Measurements from ENCODE around the gene HOXD3. TPM values are rescaled to one million over a fixed set of nuclear protein-coding genes. Genes with fewer than 3 reads are reported as not detected.

HOXD3 gene
- total and polyA plus RNA-seq, 9 of the 15 experiments (the other 6 are each of a cell fraction or from before 2014, with no cell fraction given) = not detected

DNA sequence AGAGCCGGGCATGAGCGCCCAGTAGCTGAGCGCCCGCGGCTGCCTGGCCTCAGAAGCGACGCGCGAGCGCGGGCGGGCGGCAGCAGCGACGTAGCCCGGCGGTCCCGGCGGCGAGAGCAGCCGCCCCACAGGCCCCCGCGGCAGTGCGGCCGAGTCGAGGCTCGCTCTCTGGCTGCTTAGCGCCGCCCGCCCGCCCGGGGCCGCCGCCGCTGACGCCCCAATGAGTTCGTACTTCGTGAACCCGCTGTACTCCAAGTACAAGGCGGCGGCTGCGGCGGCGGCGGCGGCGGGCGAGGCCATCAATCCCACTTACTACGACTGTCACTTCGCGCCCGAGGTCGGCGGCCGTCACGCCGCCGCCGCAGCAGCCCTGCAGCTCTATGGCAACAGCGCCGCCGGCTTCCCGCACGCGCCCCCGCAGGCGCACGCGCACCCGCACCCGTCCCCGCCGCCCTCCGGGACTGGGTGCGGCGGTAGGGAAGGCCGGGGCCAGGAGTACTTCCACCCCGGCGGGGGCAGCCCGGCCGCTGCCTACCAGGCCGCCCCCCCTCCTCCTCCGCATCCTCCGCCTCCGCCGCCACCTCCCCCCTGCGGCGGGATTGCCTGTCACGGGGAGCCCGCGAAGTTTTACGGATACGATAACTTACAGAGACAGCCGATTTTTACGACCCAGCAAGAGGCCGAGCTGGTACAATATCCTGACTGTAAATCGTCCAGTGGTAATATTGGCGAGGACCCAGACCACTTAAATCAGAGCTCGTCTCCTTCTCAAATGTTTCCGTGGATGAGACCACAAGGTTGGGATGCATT is 26.8 kb upstream of the HOXD3 start (continued):
- TF ChIP-seq, protein P1, sequence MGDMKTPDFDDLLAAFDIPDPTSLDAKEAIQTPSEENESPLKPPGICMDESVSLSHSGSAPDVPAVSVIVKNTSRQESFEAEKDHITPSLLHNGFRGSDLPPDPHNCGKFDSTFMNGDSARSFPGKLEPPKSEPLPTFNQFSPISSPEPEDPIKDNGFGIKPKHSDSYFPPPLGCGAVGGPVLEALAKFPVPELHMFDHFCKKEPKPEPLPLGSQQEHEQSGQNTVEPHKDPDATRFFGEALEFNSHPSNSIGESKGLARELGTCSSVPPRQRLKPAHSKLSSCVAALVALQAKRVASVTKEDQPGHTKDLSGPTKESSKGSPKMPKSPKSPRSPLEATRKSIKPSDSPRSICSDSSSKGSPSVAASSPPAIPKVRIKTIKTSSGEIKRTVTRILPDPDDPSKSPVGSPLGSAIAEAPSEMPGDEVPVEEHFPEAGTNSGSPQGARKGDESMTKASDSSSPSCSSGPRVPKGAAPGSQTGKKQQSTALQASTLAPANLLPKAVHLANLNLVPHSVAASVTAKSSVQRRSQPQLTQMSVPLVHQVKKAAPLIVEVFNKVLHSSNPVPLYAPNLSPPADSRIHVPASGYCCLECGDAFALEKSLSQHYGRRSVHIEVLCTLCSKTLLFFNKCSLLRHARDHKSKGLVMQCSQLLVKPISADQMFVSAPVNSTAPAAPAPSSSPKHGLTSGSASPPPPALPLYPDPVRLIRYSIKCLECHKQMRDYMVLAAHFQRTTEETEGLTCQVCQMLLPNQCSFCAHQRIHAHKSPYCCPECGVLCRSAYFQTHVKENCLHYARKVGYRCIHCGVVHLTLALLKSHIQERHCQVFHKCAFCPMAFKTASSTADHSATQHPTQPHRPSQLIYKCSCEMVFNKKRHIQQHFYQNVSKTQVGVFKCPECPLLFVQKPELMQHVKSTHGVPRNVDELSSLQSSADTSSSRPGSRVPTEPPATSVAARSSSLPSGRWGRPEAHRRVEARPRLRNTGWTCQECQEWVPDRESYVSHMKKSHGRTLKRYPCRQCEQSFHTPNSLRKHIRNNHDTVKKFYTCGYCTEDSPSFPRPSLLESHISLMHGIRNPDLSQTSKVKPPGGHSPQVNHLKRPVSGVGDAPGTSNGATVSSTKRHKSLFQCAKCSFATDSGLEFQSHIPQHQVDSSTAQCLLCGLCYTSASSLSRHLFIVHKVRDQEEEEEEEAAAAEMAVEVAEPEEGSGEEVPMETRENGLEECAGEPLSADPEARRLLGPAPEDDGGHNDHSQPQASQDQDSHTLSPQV (IDR thresholded peaks at IDR 0.05) = no peak
- no peak for TF ChIP-seq ZNF583 (CRISPR knock-in tag; IDR thresholded peaks at IDR 0.05)
- no peak for TF ChIP-seq SMAD2 (IDR thresholded peaks at IDR 0.05; ENCODE audit: low read depth, low read length)
- TF ChIP-seq ZSCAN29 (IDR thresholded peaks at IDR 0.05) = no peak
- no peak for TF ChIP-seq PCBP2 (IDR thresholded peaks at IDR 0.05; ENCODE audit: low read depth, low read length, poor library complexity, severe bottlenecking)
- no peak for TF ChIP-seq ELF2 (CRISPR knock-in tag; IDR thresholded peaks at IDR 0.05)
- TF ChIP-seq PHF8 (IDR thresholded peaks at IDR 0.05; ENCODE audit: borderline replicate concordance, low read length) = peak; percentile 20; the same call in 1 of the 2 replicates
- no peak for TF ChIP-seq MLLT1 (IDR thresholded peaks at IDR 0.05)
- 0 out of 2 replicates have a peak, but pooled peaks have one; percentile 26 for TF ChIP-seq MTA3 (IDR thresholded peaks at IDR 0.05; ENCODE audit: borderline replicate concordance)
- no peak for TF ChIP-seq ERF (CRISPR knock-in tag; IDR thresholded peaks at IDR 0.05)
- TF ChIP-seq, protein P2, sequence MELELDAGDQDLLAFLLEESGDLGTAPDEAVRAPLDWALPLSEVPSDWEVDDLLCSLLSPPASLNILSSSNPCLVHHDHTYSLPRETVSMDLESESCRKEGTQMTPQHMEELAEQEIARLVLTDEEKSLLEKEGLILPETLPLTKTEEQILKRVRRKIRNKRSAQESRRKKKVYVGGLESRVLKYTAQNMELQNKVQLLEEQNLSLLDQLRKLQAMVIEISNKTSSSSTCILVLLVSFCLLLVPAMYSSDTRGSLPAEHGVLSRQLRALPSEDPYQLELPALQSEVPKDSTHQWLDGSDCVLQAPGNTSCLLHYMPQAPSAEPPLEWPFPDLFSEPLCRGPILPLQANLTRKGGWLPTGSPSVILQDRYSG (tag; conservative IDR thresholded peaks at IDR 0.05; ENCODE audit: low read depth) = no peak
- no peak for TF ChIP-seq TFAM (CRISPR knock-in tag; conservative IDR thresholded peaks at IDR 0.05)
- TF ChIP-seq RFX5 (IDR thresholded peaks at IDR 0.05; ENCODE audit: low read depth, low read length) = no peak
- no peak for TF ChIP-seq EZH2 (IDR thresholded peaks at IDR 0.05; ENCODE audit: borderline replicate concordance, low read depth, low read length)
- no peak for TF ChIP-seq SP2 (IDR thresholded peaks at IDR 0.05; ENCODE audit: extremely low read depth, low read depth, low read length, poor library complexity, severe bottlenecking)
- TF ChIP-seq CTBP1 (IDR thresholded peaks at IDR 0.05; ENCODE audit: borderline replicate concordance) = peak; percentile 86
- TF ChIP-seq NFYB (IDR thresholded peaks at IDR 0.05; ENCODE audit: extremely low read depth, insufficient read length) = no peak
- peak; percentile 86 to 87 for TF ChIP-seq NRF1 (conservative IDR thresholded peaks at IDR 0.05 in 1 of 2, IDR thresholded peaks at IDR 0.05 in 1 of 2)
- TF ChIP-seq MECOM (CRISPR knock-in tag; IDR thresholded peaks at IDR 0.05) = no peak
- TF ChIP-seq, protein P3, sequence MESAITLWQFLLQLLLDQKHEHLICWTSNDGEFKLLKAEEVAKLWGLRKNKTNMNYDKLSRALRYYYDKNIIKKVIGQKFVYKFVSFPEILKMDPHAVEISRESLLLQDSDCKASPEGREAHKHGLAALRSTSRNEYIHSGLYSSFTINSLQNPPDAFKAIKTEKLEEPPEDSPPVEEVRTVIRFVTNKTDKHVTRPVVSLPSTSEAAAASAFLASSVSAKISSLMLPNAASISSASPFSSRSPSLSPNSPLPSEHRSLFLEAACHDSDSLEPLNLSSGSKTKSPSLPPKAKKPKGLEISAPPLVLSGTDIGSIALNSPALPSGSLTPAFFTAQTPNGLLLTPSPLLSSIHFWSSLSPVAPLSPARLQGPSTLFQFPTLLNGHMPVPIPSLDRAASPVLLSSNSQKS (CRISPR knock-in tag; IDR thresholded peaks at IDR 0.05) = no peak
- peak; percentile 60 for TF ChIP-seq MEIS2 (IDR thresholded peaks at IDR 0.05; ENCODE audit: partially characterized antibody)

All from K562 (cell line).